Pulmonary artery endothelial cell (primary cell): ENCODE results near the gene STK33. TPM values are rescaled to one million over a fixed set of nuclear protein-coding genes. Genes with fewer than 3 reads are reported as not detected.

Experiments
- DNase-seq: peaks from one replicate; pipeline ENCODE4 v3.0.0-alpha.2; 2011; ENCODE audit warnings: low read depth, low spot score
- total RNA-seq: library from RNA; depleted of rRNA; stranded (reverse); fragments of >200 nt; gene quantifications from 2 replicates; pipeline ENCODE4 v1.2.3, GENCODE V29; 2014

The STK33 gene
- total RNA-seq, 1 donor from 2014 or later: 0.33 TPM

GRCh38 chr11:8603696-8604077 is 9.7 kb upstream of the STK33 start:
- DNase-seq: no peak

- DNase-seq: no peak
Measured at GRCh38 chr11:8601376-8602133, 7.5 kb upstream of the STK33 start.

GRCh38 chr11:8598506-8598905 is 4.5 kb upstream of the STK33 start:
- DNase-seq: no peak

GRCh38 chr11:8597182-8597581 is 3.2 kb upstream of the STK33 start:
- DNase-seq: no peak

GRCh38 chr11:8596504-8597046 is 2.5 kb upstream of the STK33 start:
- no peak for DNase-seq

- no peak for DNase-seq
Measured at GRCh38 chr11:8593455-8593854, 573 bp downstream of the STK33 start.

GRCh38 chr11:8587915-8588314 is 6.1 kb downstream of the STK33 start:
- DNase-seq: no peak

- no peak for DNase-seq
Measured at GRCh38 chr11:8586805-8587204, 7.2 kb downstream of the STK33 start.

- DNase-seq: no peak
Measured at GRCh38 chr11:8586184-8586583, 7.8 kb downstream of the STK33 start.

GRCh38 chr11:8584511-8584910 is 9.5 kb downstream of the STK33 start:
- no peak for DNase-seq

GRCh38 chr11:8584082-8584481 is 9.9 kb downstream of the STK33 start:
- no peak for DNase-seq

- DNase-seq: no peak
Measured at GRCh38 chr11:8581300-8581699, 12.7 kb downstream of the STK33 start.

GRCh38 chr11:8577791-8578581 is 16.0 kb downstream of the STK33 start:
- DNase-seq: no peak

- DNase-seq: no peak
Measured at GRCh38 chr11:8574798-8575197, 19.2 kb downstream of the STK33 start.

- DNase-seq: no peak
Measured at GRCh38 chr11:8573777-8574176, 20.3 kb downstream of the STK33 start.

- DNase-seq: no peak
Measured at GRCh38 chr11:8567602-8568198, 26.3 kb downstream of the STK33 start.

- DNase-seq: peak; percentile 1
Measured at GRCh38 chr11:8566613-8567210, 27.3 kb downstream of the STK33 start.

- DNase-seq: no peak
Measured at GRCh38 chr11:8564526-8564925, 29.5 kb downstream of the STK33 start.

GRCh38 chr11:8561461-8561860 is 32.6 kb downstream of the STK33 start:
- no peak for DNase-seq

- DNase-seq: no peak
Measured at GRCh38 chr11:8558436-8558835, 35.6 kb downstream of the STK33 start.

GRCh38 chr11:8545698-8546366 is 48.2 kb downstream of the STK33 start:
- DNase-seq: no peak
